Mucosa of descending colon (tissue), 3 donors: Measurements from ENCODE around the gene CRACR2A. TPM values are rescaled to one million over a fixed set of nuclear protein-coding genes. Genes with fewer than 3 reads are reported as not detected.

ENCODE experiments used
- ATAC-seq: fragments of 200-7000 bp; cut with Tn5 transposase; one replicate; pipeline ENCODE4 v1.9.1; 2020; ENCODE audit warnings: mild to moderate bottlenecking, moderate library complexity
- DNase-seq, 3 donors: peaks; one replicate each; pipeline ENCODE4 v3.0.0-alpha.2; 2020
- H3K36me3 ChIP-seq: fragments of 200-600 bp; one replicate; pipeline ENCODE4 v1.8.0; 2021; ENCODE audit warnings: low read depth, mild to moderate bottlenecking
- H3K4me1 ChIP-seq: fragments of 200-600 bp; one replicate; pipeline ENCODE4 v1.8.0; 2021; ENCODE audit warnings: low read depth, mild to moderate bottlenecking
- H3K4me3 ChIP-seq: fragments of 200-600 bp; one replicate; pipeline ENCODE4 v1.8.0; 2021; ENCODE audit warnings: mild to moderate bottlenecking
- H3K9me3 ChIP-seq: fragments of 200-600 bp; one replicate; pipeline ENCODE4 v1.8.0; 2021; ENCODE audit warnings: mild to moderate bottlenecking
- intact Hi-C, 2 donors: fragments of 100-400 bp; cut with DNase I in 1 of 2; cut with micrococcal nuclease in 1 of 2; formaldehyde crosslinking; loops; one replicate each; pipeline versions ENCODE4 v1.11.0 to v1.11.1; 2022; cut with DNase I, micrococcal nuclease
- total RNA-seq, 3 donors: library from RNA; stranded (reverse); fragmentation: NEBNext Ultra II Directional in 2 of 3; extraction: Animal tissue kit (Norgen Biotek cat#: 25700) in 2 of 3; gene quantifications; one replicate each; pipeline versions ENCODE4 v1.2.1 to v1.2.4, GENCODE V29; 2021 to 2023
- TF ChIP-seq, protein P1 (sequence below): fragments of 200-600 bp; IDR thresholded peaks from one replicate; pipeline ENCODE4 v1.8.0; 2022; ENCODE audit warnings: antibody characterized with exemption, mild to moderate bottlenecking
- donor health status: DM: no; HTN: no; CAD: no; lungs with moderate emphysema.
- donor health status: DM: no; HTN: no; CAD: no.
- donor health status: DM: no; HTN: yes; CAD: no.

Gene CRACR2A
- total RNA-seq, 3 donors from 2014 or later = 26.9 to 72.5 (median 69.7) TPM

DNA sequence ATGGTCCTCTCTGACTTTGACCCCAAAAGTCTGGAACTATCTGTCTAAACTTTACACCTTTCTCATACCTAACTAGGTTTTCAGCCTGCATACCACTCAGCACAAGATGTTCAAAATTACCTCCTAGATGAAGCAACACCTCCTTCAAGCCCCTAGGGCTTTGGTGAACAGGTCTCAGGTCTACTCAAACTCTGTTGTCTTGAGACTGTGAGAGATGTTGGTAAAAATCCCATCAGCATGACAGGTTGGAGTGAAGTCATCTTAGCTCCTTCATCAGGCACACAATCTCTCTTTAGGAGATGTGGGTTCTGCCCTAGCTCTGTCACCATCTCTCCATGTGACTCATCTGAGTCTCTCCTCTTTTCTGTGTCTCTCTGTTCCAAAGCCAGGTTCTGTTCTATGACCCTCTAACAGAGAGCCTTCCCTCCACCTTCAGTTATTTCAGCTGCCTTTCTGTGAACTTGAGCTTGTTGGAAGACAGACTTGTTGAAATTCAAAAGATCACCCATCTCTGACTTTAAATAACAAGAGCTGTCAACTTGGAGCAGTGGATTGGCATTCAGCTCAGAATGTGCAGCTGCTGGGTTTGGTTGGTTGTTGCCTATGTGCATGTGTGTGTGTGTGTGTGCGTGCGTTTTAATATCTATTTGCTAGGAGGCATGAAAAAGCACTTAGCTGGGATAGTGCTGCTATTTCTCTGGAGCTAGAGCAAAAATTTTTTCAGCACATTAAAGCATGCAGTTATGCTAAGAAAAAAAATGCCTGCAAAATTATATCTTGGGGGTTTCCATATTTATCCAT, 130.7 kb downstream of the CRACR2A start:
- DNase-seq (no peak), ATAC-seq (no peak)
- TF ChIP-seq, protein P1, sequence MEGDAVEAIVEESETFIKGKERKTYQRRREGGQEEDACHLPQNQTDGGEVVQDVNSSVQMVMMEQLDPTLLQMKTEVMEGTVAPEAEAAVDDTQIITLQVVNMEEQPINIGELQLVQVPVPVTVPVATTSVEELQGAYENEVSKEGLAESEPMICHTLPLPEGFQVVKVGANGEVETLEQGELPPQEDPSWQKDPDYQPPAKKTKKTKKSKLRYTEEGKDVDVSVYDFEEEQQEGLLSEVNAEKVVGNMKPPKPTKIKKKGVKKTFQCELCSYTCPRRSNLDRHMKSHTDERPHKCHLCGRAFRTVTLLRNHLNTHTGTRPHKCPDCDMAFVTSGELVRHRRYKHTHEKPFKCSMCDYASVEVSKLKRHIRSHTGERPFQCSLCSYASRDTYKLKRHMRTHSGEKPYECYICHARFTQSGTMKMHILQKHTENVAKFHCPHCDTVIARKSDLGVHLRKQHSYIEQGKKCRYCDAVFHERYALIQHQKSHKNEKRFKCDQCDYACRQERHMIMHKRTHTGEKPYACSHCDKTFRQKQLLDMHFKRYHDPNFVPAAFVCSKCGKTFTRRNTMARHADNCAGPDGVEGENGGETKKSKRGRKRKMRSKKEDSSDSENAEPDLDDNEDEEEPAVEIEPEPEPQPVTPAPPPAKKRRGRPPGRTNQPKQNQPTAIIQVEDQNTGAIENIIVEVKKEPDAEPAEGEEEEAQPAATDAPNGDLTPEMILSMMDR = no peak
- intact Hi-C loops = no loop called here
- Histone ChIP-seq H3K9me3 (no peaks in the 10 kb centered on the region), H3K4me3 (no peak overlapping the region), H3K36me3 (no peaks in the 10 kb centered on the region), H3K4me1 (no peaks in the 10 kb centered on the region)

DNA sequence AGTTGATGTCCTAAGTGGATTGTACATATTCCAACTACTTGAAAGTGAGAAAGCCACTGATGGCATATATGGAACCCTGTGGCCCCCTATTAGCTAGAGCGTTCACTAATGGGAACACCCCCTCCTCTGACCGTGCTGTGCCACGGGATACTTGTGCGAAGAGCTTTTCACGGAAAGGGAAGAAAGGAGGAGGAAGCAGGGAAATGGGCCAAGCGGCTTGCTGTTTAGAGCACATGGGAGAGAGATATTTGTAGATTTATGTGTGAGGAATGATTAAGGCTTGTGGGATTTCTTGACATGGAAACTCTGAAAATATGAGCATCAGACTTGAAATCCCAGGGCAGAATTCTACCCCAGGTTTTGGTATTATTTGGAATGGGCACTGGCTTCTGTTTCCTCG, 132.1 kb downstream of the CRACR2A start:
- Histone ChIP-seq H3K4me3 (no peak overlapping the region), H3K36me3 (no peaks in the 10 kb centered on the region), H3K4me1 (no peaks in the 10 kb centered on the region), H3K9me3 (no peaks in the 10 kb centered on the region)
- DNase-seq (no peak), ATAC-seq (no peak)
- TF ChIP-seq, protein P1 = no peak
- intact Hi-C loops = no loop called here

DNA sequence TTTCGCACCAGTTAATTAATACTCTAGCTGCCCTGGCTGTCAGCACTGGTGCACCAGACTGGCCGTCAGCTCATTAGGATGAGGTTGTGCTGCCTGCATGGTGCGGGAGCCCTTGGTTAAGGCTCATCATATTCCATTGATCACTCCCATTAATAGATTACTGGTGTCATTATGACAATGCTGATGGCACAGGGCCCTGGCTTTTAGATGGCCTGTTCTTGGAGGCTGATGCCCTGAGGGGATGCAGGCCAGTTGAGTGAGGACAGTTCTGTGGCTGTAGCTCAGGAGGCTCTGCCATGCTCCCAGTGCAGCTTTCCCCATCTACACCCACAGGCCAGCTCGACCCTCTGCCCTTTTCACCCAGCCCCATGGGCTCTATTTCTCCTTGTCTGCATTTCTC, 135.3 kb downstream of the CRACR2A start:
- intact Hi-C loops = no loop called here
- Histone ChIP-seq H3K36me3 (no peaks in the 10 kb centered on the region), H3K4me3 (no peak overlapping the region), H3K4me1 (no peaks in the 10 kb centered on the region), H3K9me3 (no peaks in the 10 kb centered on the region)
- DNase-seq (no peak), ATAC-seq (no peak)
- TF ChIP-seq, protein P1 = no peak

DNA sequence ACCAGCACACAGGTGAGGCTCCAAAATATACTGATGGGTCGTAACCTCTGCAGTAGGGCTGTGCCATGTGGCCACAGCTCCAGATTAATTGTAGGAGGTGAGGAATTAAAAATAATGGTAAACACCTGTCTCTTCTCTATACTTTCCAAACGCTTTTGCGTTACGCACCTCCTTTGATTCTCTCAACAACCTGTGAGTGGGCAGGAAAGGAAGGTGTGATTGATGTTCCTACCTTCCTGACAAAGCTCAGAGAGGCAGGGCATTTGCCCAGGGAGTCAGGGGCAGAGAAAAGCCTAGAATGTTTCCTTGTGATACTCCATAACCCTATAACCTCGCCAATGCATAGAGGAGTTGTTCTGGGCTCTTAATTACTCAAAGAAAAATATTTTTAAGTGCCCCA, 137.0 kb downstream of the CRACR2A start:
- intact Hi-C loops = no loop called here
- TF ChIP-seq, protein P1 = no peak

DNA sequence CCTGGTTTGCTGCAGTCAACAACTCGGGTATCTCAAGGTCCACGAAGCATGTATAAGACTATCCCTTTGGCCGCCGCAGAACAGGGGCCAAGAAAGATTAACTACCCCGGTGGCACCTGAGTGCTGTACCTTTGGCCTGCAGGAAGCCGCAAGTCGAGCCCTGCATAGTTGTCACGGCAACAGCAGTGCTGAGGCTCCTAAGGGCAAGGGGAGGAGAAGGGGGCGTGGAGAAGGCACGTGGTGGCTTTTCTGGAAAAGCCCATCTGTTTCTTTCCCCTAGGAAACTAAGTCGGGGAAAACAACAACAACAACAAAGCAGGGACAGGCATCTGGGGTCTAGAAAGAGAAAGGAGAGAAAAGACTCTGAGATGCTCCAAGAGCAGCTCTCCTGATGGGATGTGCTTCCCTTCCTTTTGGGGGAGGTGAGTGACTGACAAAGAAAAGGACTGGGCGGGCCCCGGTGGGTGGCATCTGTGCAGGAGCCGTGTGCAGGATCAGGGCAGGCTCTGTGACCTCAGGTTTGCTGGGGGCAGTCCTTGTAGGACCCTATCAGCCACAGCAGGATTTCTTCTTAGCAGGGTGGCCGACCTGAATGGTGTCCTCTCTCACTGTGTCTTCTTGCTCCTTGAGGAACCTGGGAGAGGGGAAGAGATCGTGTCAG, 138.0 kb downstream of the CRACR2A start:
- ATAC-seq (no peak), DNase-seq (no peak)
- intact Hi-C loops = no loop called here
- no peak overlapping the region for H3K4me3 ChIP-seq
- TF ChIP-seq, protein P1 = no peak
- H3K36me3 ChIP-seq = no peaks in the 10 kb centered on the region
- no peaks in the 10 kb centered on the region for H3K4me1 ChIP-seq
- no peaks in the 10 kb centered on the region for H3K9me3 ChIP-seq

More for the DNA sequence above, 137.0 kb downstream of the CRACR2A start:
- Histone ChIP-seq H3K36me3 (no peaks in the 10 kb centered on the region), H3K4me3 (no peak overlapping the region), H3K9me3 (no peaks in the 10 kb centered on the region), H3K4me1 (no peaks in the 10 kb centered on the region)
- no peak for ATAC-seq
- DNase-seq = no peak
